Loucy (cell line): ENCODE data around the gene PDYN.

ENCODE experiments used
- H2AFZ ChIP-seq: fragments of 200-600 bp; sonication (generic); 2 replicates; pipeline ENCODE4 v1.6.0; 2016; ENCODE audit warnings: antibody characterized with exemption, mild to moderate bottlenecking, low read length, moderate library complexity
- H3F3A ChIP-seq: fragments of 200-600 bp; 2 replicates; pipeline ENCODE4 v1.6.0; 2016; ENCODE audit warnings: antibody characterized with exemption, low read depth, mild to moderate bottlenecking
- H3K27me3 ChIP-seq: fragments of 200-600 bp; sonication (generic); 2 replicates; pipeline ENCODE4 v1.6.1; 2014; ENCODE audit warnings: low read length, mild to moderate bottlenecking; ENCODE audit not compliant: insufficient read depth, poor library complexity, severe bottlenecking
- H3K36me3 ChIP-seq: fragments of 200-600 bp; sonication (generic); 2 replicates; pipeline ENCODE4 v1.6.1; 2016; ENCODE audit warnings: low read length; ENCODE audit not compliant: insufficient read depth
- H3K4me1 ChIP-seq: fragments of 200-600 bp; sonication (generic); 2 replicates; pipeline ENCODE4 v1.5.1; 2014; ENCODE audit warnings: low read length, mild to moderate bottlenecking; ENCODE audit not compliant: insufficient read depth, poor library complexity, severe bottlenecking
- H3K4me2 ChIP-seq: fragments of 200-600 bp; sonication (generic); 2 replicates; pipeline ENCODE4 v1.6.0; 2014; ENCODE audit warnings: antibody characterized with exemption, low read length, low read depth, mild to moderate bottlenecking; ENCODE audit not compliant: poor library complexity, severe bottlenecking
- H3K4me3 ChIP-seq: fragments of 200-600 bp; sonication (generic); 2 replicates; pipeline ENCODE4 v1.5.1; 2014; ENCODE audit warnings: low read length, mild to moderate bottlenecking, mixed read lengths; ENCODE audit not compliant: poor library complexity, severe bottlenecking
- H3K79me2 ChIP-seq: fragments of 200-600 bp; sonication (generic); 2 replicates; pipeline ENCODE4 v1.6.1; 2014; ENCODE audit warnings: low read length; ENCODE audit not compliant: insufficient read depth
- H3K9ac ChIP-seq: fragments of 200-600 bp; sonication (generic); 2 replicates; pipeline ENCODE4 v1.6.0; 2014; ENCODE audit warnings: mild to moderate bottlenecking, low read depth, low read length, moderate library complexity; ENCODE audit not compliant: poor library complexity, severe bottlenecking
- H3K9me2 ChIP-seq: fragments of 200-600 bp; sonication (generic); replicated peaks from 2 replicates; pipeline ENCODE4 v1.6.1; 2016; ENCODE audit warnings: low read depth, low read length, mixed read lengths
- H3K9me3 ChIP-seq: fragments of 200-600 bp; sonication (generic); 2 replicates; pipeline ENCODE4 v1.6.1; 2014; ENCODE audit warnings: mild to moderate bottlenecking, antibody characterized with exemption, low read length, low read depth; ENCODE audit not compliant: insufficient read depth
- H4K20me1 ChIP-seq: fragments of 200-600 bp; sonication (generic); 2 replicates; pipeline ENCODE4 v1.6.0; 2014; ENCODE audit warnings: antibody characterized with exemption, low read length, mild to moderate bottlenecking; ENCODE audit not compliant: insufficient read depth, poor library complexity, severe bottlenecking
- CTCF ChIP-seq: fragments of 200-600 bp; sonication (generic); conservative IDR thresholded peaks from 2 replicates; pipeline ENCODE4 v1.5.1; 2014; ENCODE audit warnings: mild to moderate bottlenecking, antibody characterized with exemption, low read length
- EZH2phosphoT487 ChIP-seq: fragments of 200-600 bp; IDR thresholded peaks from 2 replicates; pipeline ENCODE4 v1.6.1; 2018; ENCODE audit warnings: antibody characterized with exemption, mild to moderate bottlenecking, moderate library complexity, borderline replicate concordance

Gene PDYN

GRCh38 chr20:1959156-1959555 lies 34.7 kb downstream of the PDYN start:
- no peaks in the 10 kb centered on the region for H3K27me3 ChIP-seq
- H3K4me2 ChIP-seq = no peak overlapping the region
- H3K9ac ChIP-seq = no peak overlapping the region

GRCh38 chr20:1958426-1958825 lies 35.4 kb downstream of the PDYN start:
- H3K36me3 ChIP-seq = no peaks in the 10 kb centered on the region
- no peak for TF ChIP-seq EZH2phosphoT487
- TF ChIP-seq CTCF = no peak
- H3K4me3 ChIP-seq = no peak overlapping the region
- no peaks in the 10 kb centered on the region for H3K27me3 ChIP-seq
- H3K9me3 ChIP-seq = no peaks in the 10 kb centered on the region
- H4K20me1 ChIP-seq = no peaks in the 10 kb centered on the region
- H3K4me1 ChIP-seq = no peaks in the 10 kb centered on the region
- no peak overlapping the region for H3K4me2 ChIP-seq
- H3K9ac ChIP-seq = no peak overlapping the region
- no peaks in the 10 kb centered on the region for H3K9me2 ChIP-seq
- H2AFZ ChIP-seq = no peak overlapping the region
- H3K79me2 ChIP-seq = no peaks in the 10 kb centered on the region
- H3F3A ChIP-seq = no peaks in the 10 kb centered on the region

More at GRCh38 chr20:1959156-1959555, 34.7 kb downstream of the PDYN start:
- no peak for TF ChIP-seq EZH2phosphoT487
- TF ChIP-seq CTCF = no peak
- Histone ChIP-seq H4K20me1 (no peaks in the 10 kb centered on the region), H3K9me2 (no peaks in the 10 kb centered on the region), H2AFZ (no peak overlapping the region), H3K36me3 (no peaks in the 10 kb centered on the region), H3K4me1 (no peaks in the 10 kb centered on the region), H3K79me2 (no peaks in the 10 kb centered on the region), H3K4me3 (no peak overlapping the region), H3F3A (no peaks in the 10 kb centered on the region), H3K9me3 (no peaks in the 10 kb centered on the region)

GRCh38 chr20:1955217-1955616 lies 38.6 kb downstream of the PDYN start:
- no peaks in the 10 kb centered on the region for H3K4me1 ChIP-seq
- H3K79me2 ChIP-seq = no peaks in the 10 kb centered on the region
- H4K20me1 ChIP-seq = no peaks in the 10 kb centered on the region
- H3K4me3 ChIP-seq = no peak overlapping the region
- no peaks in the 10 kb centered on the region for H3K27me3 ChIP-seq
- no peaks in the 10 kb centered on the region for H3K9me2 ChIP-seq
- H3K9me3 ChIP-seq = no peaks in the 10 kb centered on the region
- H3K4me2 ChIP-seq = no peak overlapping the region
- H3K9ac ChIP-seq = no peak overlapping the region
- TF ChIP-seq CTCF (no peak), EZH2phosphoT487 (no peak)
- no peak overlapping the region for H2AFZ ChIP-seq
- no peaks in the 10 kb centered on the region for H3F3A ChIP-seq
- no peaks in the 10 kb centered on the region for H3K36me3 ChIP-seq
